Dedifferentiated amniotic fluid mesenchymal stem cell (primary cell): ENCODE measurements around the gene CLSTN2.

Experiments
- DNase-seq: peaks from one replicate; pipeline ENCODE4 v3.0.0-alpha.2; 2016; ENCODE audit errors: extremely low spot score

The CLSTN2 gene

GRCh38 chr3:140187028-140187427, 252.0 kb downstream of the CLSTN2 start:
- no peak for DNase-seq

- no peak for DNase-seq
Observed at GRCh38 chr3:140187656-140188221, 252.8 kb downstream of the CLSTN2 start.

- DNase-seq, result no peak
Observed at GRCh38 chr3:140188285-140188684, 253.3 kb downstream of the CLSTN2 start.

GRCh38 chr3:140189267-140189666, 254.3 kb downstream of the CLSTN2 start:
- DNase-seq, result no peak

- DNase-seq, result no peak
Observed at GRCh38 chr3:140189976-140190375, 255.0 kb downstream of the CLSTN2 start.

GRCh38 chr3:140196970-140197369, 262.0 kb downstream of the CLSTN2 start:
- DNase-seq, result no peak

- no peak for DNase-seq
Observed at GRCh38 chr3:140198242-140198641, 263.3 kb downstream of the CLSTN2 start.

GRCh38 chr3:140199008-140199407, 264.0 kb downstream of the CLSTN2 start:
- DNase-seq, result no peak

- DNase-seq, result no peak
Observed at GRCh38 chr3:140199743-140200142, 264.8 kb downstream of the CLSTN2 start.

- DNase-seq, result no peak
Observed at GRCh38 chr3:140203510-140203909, 268.5 kb downstream of the CLSTN2 start.

GRCh38 chr3:140204271-140204984, 269.4 kb downstream of the CLSTN2 start:
- no peak for DNase-seq

- DNase-seq, result no peak
Observed at GRCh38 chr3:140205598-140205997, 270.6 kb downstream of the CLSTN2 start.

GRCh38 chr3:140206196-140207040, 271.4 kb downstream of the CLSTN2 start:
- DNase-seq, result no peak

GRCh38 chr3:140207541-140207940, 272.6 kb downstream of the CLSTN2 start:
- no peak for DNase-seq

GRCh38 chr3:140216249-140216648, 281.3 kb downstream of the CLSTN2 start:
- DNase-seq, result no peak

GRCh38 chr3:140219291-140219690, 284.3 kb downstream of the CLSTN2 start:
- no peak for DNase-seq

GRCh38 chr3:140219923-140220452, 285.0 kb downstream of the CLSTN2 start:
- DNase-seq, result no peak

- no peak for DNase-seq
Observed at GRCh38 chr3:140223197-140223596, 288.2 kb downstream of the CLSTN2 start.

GRCh38 chr3:140223631-140224030, 288.6 kb downstream of the CLSTN2 start:
- DNase-seq, result no peak

GRCh38 chr3:140224307-140224706, 289.3 kb downstream of the CLSTN2 start:
- no peak for DNase-seq

- no peak for DNase-seq
Observed at GRCh38 chr3:140225996-140226395, 291.0 kb downstream of the CLSTN2 start.

GRCh38 chr3:140233702-140234101, 298.7 kb downstream of the CLSTN2 start:
- DNase-seq, result no peak

- DNase-seq, result no peak
Observed at GRCh38 chr3:140234256-140234655, 299.3 kb downstream of the CLSTN2 start.
